ENCODE data around the gene MECP2. TPM values are rescaled to one million over a fixed set of nuclear protein-coding genes. Genes with fewer than 3 reads are reported as not detected.

The MECP2 gene
- total RNA-seq, 1 experiment from 2014 or later = 37.3 TPM

DNA sequence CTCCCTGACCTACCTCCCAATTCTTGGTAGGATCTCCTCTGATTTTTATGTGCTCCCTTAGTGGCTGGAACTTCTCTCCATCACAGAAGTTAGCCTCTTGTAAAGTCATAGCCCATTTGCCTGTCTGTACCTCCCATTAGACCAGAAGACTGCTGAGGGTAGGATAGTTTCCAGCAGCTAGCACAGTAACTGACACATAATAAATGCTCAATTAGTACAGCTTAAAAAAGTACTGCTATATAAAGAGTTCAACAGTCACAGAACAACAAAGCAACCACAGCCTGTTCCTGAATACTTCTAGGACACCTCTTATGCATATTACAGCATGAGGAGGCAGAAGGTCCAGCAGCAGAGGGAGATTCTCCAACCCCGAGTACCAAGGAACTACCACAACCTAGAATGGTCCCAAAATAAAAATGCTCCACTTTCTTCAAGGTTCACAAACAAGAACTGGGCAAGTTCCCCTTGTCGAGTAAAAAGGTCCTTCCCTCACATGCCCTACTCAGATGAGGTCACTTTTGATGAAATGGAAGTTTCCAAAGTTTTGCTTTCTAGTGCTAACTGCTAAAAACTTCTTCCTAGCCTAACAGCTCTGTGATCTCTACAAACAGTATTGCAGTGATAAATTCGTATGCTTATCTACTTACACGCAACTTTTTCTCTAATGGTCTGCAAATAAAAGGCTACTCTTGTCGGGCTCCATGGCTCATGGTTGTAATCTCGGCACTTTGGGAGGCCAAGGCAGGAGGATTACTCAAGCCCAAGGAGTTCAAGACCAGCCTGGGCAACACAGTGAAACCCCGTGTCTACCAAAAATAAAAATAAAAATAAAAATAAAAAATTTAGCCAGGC is 12.8 kb downstream of the MECP2 start:
- no peaks in the 10 kb centered on the region for H3K9me3 ChIP-seq
- no peaks in the 10 kb centered on the region; the same call in none of the 2 replicates for H3K36me3 ChIP-seq
- DNase-seq = no peak
- H3K4me3 ChIP-seq = no peak overlapping the region
- no peaks in the 10 kb centered on the region for H3K27me3 ChIP-seq

DNA sequence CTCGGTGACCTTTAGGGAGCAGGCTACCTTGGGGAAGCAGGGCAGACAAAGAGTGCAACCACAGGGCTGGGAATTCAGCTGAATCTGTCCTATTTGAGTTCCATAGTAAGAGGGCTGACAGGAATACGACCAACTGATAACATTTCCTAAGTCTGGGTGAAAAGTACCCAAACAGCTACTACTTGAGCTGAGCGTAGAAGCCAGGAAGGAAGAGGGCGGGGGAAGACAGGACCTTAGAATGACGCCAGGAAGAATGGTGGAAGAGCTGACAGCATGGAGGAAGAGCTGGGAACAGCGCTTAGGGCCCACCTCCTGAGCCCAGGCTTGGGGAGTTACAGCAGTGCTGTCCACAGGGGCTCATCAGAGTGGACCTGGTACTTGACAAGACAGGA is 14.4 kb downstream of the MECP2 start:
- no peak for DNase-seq
- Histone ChIP-seq H3K27me3 (no peaks in the 10 kb centered on the region), H3K9me3 (no peaks in the 10 kb centered on the region), H3K4me3 (no peak overlapping the region), H3K36me3 (no peaks in the 10 kb centered on the region; the same call in 1 of the 2 replicates)

DNA sequence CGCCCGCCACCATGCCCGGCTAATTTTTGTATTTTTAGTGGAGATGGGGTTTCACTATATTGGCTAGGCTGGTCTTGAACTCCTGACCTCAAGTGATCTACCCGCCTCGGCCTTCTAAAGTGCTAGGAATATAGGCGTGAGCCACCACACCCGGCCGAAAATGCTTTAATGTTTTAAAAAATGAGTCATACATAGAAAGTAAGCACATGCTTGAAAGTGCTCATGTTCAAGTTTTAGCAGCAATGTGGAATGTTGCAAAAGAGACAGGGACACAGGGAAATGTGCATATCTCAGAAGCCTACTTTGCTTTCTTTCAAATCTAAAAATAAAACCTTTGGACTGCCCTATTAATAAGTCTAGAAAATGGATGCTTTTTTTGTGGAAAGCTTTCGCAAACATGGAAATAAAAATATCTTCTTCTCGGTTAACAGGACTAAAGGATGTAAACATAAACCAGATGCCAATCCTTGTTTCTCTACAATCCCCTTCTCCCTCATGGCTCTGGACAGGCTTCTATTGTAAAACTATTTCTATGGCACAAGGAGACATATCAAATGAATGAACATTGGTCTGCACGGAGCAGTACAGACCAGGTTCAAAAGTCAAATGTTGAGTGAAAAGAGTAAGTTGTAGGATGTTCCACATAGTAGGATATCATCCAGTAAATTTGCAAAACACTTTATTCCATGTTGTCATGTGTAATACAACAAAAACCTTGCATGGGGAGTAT is 15.0 kb downstream of the MECP2 start:
- Histone ChIP-seq H3K27me3 (no peaks in the 10 kb centered on the region), H3K4me3 (no peak overlapping the region), H3K9me3 (no peaks in the 10 kb centered on the region), H3K36me3 (no peaks in the 10 kb centered on the region; the same call in 1 of the 2 replicates)
- peak; percentile 39 for DNase-seq

DNA sequence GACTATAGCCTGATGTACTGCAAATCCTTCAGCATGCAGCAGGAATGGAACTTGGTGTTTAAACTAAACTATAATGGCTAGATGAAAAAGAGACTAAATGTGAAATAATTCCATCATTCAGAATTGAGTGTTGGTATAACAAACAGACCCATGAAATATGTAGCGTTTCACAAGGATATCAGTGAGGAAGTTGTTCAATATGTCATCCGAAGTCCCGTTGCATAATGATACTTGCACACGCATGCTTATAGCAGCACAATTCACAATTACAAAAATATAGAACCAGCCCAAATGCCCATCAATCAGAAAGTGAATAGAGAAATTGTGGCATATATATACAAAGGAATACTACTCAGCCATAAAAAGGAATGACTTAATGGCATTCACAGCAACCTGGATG is 20.4 kb downstream of the MECP2 start:
- H3K4me3 ChIP-seq = no peak overlapping the region
- H3K36me3 ChIP-seq = no peaks in the 10 kb centered on the region
- H3K9me3 ChIP-seq = no peaks in the 10 kb centered on the region
- no peak for DNase-seq
- no peaks in the 10 kb centered on the region for H3K27me3 ChIP-seq

DNA sequence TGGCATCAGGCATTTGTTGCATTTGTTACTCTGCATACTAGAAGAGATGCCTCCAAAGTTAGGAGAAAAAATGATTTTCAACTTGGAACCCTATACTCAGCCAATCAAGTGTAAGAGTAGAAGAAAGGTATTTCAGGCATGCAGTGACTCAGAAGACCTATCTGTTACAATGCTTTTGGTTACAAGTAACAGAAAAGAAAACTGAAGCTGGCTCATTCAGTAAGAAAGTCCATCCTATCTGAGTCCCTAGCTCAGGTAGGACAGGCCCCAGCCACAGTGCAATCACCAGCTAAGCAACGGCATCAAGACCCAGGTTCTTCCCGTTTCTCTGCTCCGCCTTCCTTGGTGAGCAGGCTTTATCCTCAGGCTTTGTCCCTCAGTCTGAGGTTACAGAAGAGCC is 23.3 kb downstream of the MECP2 start:
- DNase-seq = no peak
- H3K4me3 ChIP-seq = no peak overlapping the region

DNA sequence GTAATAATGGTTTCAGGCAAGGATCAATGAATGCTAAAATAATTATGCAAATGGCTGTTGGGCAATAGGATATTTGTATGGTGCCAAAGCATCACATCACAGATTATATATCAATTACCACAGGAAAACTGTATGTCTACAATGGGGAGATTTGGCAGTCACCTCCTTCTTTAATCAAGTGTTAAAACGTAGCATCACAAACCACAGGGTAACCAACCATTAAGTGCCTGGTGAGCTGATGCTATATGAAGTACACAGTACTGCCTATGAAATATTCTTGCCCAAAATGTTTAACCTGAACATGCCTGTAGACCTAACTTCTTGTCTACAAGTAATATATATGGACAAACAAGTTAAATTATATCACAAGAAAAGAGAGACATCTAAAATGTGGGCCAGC is 25.3 kb downstream of the MECP2 start:
- DNase-seq = no peak
- H3K9me3 ChIP-seq = no peaks in the 10 kb centered on the region
- no peak overlapping the region for H3K4me3 ChIP-seq
- no peaks in the 10 kb centered on the region for H3K27me3 ChIP-seq
- H3K36me3 ChIP-seq = no peaks in the 10 kb centered on the region

More for the DNA sequence above, 23.3 kb downstream of the MECP2 start:
- no peaks in the 10 kb centered on the region for H3K27me3 ChIP-seq
- no peaks in the 10 kb centered on the region for H3K9me3 ChIP-seq
- H3K36me3 ChIP-seq = no peaks in the 10 kb centered on the region

DNA sequence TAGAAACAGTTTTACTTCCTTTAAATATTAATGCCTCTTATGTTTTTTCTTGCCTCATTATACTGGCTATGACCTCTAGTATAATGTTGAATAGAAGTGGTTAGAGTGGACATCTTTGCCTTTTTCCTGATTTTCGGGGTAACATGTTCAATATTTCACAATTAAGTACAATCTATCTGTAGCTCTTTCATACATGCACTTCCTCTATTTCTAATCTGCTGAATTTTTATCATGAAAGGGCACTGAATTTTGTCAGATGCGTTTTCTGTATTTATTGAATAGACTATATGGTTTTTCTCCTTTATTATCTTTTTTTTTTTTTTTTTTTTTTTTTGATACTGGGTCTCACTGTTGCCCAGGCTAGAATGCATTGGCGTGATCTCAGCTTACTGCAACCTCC is 29.0 kb downstream of the MECP2 start:
- no peaks in the 10 kb centered on the region for H3K9me3 ChIP-seq
- DNase-seq = no peak
- no peaks in the 10 kb centered on the region for H3K36me3 ChIP-seq

DNA sequence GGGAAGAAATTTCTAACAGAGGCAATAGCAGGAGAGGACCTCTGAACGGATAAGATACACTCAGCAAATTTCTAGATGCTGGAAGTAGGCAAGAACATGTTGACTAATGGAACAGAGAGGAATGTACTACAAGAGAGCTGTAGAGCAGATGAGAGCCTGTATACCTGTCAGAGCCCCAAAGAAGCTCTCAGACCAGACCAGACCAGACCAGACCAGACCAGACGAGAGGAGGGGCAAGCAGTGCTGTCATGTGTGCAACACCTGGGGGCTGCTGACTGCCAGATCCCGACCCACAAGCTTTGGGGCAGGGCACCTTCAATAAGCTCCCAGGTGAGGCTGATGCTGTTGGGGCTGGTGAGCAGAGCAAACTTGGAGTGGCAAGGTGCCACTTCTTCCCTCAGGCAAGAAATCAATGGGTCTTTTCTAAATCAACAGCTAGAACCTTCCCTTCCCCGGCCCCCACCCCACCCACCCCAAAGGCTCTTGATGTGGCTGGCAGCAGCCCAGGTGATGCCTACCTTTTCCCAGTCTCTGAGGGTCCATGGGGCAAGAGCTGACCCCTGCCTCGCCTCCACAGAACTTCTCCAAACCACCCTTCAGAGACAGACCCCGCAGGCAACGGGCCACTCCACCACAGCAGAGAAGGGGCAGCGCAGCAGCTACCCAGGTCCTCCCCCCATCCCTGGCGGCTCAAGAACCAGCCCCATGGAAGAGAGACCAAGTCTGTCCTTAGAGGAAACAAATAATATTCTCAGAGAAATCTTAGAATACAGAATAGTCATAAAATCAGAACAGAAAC is 32.7 kb downstream of the MECP2 start:
- H3K9me3 ChIP-seq = no peaks in the 10 kb centered on the region
- no peaks in the 10 kb centered on the region for H3K36me3 ChIP-seq
- no peaks in the 10 kb centered on the region for H3K27me3 ChIP-seq
- H3K4me3 ChIP-seq = no peak overlapping the region
- DNase-seq = no peak

More for the DNA sequence above, 29.0 kb downstream of the MECP2 start:
- H3K4me3 ChIP-seq = no peak overlapping the region
- no peaks in the 10 kb centered on the region for H3K27me3 ChIP-seq

DNA sequence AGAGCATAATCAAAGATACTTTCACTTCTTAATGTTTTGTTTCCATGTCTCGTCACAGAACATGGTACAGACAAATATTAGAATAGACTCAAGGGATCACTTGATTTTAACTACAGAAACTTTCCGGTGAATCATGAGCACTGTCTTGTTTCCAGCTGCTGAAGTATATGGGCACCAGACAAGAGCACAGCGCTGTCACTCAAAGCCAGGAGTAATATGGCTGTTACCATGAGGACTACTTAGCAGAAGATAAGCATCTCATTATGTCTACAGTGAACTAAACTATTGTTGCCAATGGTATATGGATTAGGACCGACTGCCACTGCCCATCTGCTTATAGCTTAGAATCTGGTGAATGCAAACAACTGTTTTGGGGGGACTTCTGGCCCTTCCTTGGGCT is 34.3 kb downstream of the MECP2 start:
- Histone ChIP-seq H3K36me3 (no peaks in the 10 kb centered on the region), H3K27me3 (no peaks in the 10 kb centered on the region), H3K9me3 (no peaks in the 10 kb centered on the region), H3K4me3 (no peak overlapping the region)
- DNase-seq = no peak

DNA sequence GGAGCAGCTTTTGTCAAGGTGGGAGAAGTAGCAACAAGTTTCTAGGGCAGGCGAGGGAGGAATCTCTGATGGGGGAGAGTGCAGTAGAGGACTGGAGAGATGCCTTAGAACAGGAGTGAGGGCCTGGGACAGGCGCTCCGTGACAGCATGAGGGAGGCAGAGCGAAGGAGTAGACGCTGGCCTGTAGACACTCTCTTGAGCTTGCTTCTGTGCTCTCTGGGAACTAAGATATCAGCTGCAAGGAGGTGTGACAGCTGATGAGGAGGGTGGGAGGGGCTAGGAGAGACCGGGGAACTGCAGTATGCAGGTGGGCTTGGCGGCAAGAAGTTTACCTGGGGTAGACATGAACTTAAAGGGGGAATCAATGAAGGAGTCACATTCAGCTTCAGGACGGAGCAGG is 35.7 kb downstream of the MECP2 start:
- DNase-seq = no peak
- Histone ChIP-seq H3K4me3 (no peak overlapping the region), H3K36me3 (no peaks in the 10 kb centered on the region), H3K9me3 (no peaks in the 10 kb centered on the region), H3K27me3 (no peaks in the 10 kb centered on the region)

DNA sequence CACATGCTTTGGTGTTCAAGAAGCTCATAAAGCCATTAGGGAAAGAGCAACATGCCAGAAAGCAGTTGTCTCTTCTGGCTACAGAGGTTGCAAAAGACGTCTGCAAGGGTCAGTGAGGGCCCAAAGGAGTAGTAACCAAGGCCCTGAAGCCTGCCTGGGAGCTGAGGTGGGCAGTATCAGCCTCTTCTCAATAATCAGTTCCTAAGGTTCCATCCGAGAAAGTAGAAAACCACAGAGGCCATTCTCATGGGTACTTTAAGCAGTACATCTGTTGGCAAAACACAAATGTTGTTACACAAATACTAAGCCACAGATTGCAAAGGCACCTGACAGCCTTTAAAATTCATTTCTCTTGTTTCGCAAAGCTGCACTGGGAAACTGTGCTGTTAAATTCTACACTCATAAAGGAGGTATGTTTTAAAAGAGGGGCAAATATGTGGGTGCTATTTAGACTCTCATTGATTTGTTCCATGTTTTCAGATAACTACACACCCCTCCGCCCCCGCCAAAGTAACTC is 37.7 kb downstream of the MECP2 start:
- Histone ChIP-seq H3K27me3 (no peaks in the 10 kb centered on the region), H3K4me3 (no peak overlapping the region), H3K36me3 (no peaks in the 10 kb centered on the region; the same call in 1 of the 2 replicates), H3K9me3 (no peaks in the 10 kb centered on the region)
- DNase-seq = no peak

DNA sequence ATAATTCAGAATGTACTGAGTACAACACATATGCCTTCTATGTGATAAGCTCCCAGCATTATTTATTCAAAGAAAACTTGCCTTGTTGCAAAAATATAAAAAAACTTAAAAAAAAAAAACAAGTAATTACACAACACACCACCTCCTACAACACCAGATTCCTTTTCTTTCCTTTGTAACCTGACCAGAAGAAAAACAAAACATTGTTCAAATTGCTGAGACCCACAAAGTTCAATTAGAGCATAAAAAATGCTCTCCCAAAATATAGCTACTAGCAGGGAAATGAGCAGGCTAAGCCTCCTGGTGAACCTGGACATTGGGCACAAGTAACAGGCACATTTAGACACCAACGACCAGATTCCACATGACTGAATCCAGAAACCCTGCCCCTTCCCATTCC is 38.3 kb downstream of the MECP2 start:
- Histone ChIP-seq H3K27me3 (no peaks in the 10 kb centered on the region), H3K36me3 (no peaks in the 10 kb centered on the region; the same call in 1 of the 2 replicates), H3K4me3 (no peak overlapping the region), H3K9me3 (no peaks in the 10 kb centered on the region)
- DNase-seq = no peak

DNA sequence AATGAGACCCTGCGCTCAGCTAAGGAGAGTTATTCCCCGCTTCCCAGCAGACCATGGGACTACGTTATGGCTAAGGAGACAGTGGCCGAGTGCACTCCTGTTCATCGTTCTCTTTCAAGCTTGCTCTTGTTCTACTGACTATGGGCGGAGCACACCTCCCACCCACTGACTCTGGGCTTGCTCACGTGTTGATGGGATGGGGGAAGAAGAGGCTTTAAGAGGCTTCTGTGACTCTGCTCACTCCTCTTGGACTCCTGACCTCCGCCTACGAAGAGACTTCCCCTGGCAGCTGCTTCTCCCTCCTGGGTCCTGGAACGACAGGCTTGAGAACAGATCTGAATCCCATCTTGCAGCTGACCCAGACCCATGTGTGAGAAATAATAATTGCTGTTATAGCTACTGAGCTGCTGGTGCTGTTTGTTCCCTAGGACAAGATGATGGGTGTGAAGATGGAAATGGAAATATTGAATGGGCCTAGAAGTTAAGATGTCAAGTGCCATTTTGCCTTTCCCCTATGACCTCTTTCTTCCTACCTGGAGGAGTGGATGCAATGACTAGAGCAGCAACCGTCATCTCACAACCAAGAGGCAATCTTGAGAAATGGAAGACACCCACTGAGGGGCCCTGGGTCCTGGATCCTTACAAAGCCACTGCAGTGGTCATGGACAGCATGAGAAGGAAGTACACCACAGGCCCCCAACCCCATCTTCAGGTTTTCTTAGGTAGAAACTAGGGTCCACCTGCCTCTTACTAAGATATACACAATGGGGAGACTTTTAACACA is 39.1 kb downstream of the MECP2 start:
- no peak for DNase-seq
- H3K9me3 ChIP-seq = no peaks in the 10 kb centered on the region
- no peak overlapping the region for H3K4me3 ChIP-seq
- H3K27me3 ChIP-seq = no peaks in the 10 kb centered on the region
- no peaks in the 10 kb centered on the region; the same call in 1 of the 2 replicates for H3K36me3 ChIP-seq

DNA sequence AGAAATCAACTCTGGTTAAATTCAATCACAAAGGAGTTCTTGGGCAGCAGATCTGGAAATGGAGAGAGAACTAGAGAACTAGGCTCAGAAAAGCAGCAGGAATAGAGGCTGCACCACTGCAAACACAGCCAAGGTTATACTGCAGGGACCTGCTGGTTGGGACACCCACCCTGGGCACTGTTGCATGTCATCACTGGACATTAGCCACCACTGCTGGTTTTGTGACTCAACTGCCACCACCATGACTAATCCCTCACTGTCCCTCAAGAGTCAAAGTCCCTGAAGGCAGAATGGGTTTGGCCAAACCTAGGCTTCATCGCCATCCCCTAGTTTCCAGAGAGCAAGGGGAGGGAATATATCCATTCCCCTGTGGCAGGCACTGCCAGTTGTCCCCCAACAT is 39.7 kb downstream of the MECP2 start:
- no peaks in the 10 kb centered on the region for H3K9me3 ChIP-seq
- H3K4me3 ChIP-seq = no peak overlapping the region
- no peaks in the 10 kb centered on the region for H3K27me3 ChIP-seq
- DNase-seq = no peak
- no peaks in the 10 kb centered on the region; the same call in 1 of the 2 replicates for H3K36me3 ChIP-seq

DNA sequence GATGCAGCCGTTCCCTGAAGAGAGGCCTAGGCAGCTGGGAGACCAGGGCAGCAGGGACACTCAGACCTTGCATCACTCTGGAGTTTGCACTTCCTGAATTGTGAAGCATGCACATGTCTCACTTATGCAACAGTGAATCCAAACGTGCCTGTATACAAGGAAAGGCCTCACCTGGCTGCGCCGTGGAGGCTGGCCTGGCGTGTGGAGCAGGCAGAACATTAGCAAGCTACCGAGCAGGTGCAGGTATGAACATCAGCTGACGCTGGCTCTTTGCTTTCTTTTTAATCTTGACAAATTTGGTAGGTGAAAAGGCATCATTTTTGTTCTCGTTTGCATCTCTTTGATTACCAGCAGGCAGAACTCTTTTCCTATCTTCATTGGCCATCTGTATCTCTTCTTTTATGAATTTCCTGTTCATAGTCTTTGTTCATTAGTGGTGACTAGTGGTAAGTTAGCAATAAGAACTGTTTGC is 40.7 kb downstream of the MECP2 start:
- H3K27me3 ChIP-seq = no peaks in the 10 kb centered on the region
- no peaks in the 10 kb centered on the region for H3K9me3 ChIP-seq
- no peaks in the 10 kb centered on the region; the same call in 1 of the 2 replicates for H3K36me3 ChIP-seq
- no peak overlapping the region for H3K4me3 ChIP-seq
- no peak for DNase-seq
